ENCODE measurements around the gene DIRAS2.

DNA sequence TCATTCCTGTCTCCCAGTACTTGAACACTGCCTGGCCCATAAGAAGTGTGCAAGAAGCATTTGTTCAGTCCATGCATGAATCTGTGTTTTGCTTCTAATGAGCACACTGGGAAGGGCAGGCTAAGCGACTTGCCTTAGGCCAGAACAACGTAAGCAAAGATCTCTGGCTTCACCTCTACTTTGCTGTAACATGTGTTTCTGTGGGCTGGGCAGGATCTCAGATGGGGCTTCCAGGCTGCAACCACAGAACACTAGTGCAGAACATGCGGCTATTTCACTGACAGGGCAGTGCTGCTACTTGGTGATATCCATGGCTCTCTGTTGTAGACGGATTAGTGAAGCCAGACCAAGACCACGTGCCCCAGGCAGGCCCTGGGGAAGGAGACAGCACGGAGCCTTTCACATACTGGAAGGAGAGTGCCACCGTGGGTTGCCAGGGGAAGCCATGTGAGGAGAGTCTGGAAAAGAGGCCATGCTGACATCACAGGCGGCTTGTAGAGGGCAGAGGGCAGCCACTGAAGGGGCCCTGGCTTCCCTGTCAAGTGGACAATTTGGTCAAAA is 9.9 kb downstream of the DIRAS2 start:
- TF ChIP-seq, protein P1, sequence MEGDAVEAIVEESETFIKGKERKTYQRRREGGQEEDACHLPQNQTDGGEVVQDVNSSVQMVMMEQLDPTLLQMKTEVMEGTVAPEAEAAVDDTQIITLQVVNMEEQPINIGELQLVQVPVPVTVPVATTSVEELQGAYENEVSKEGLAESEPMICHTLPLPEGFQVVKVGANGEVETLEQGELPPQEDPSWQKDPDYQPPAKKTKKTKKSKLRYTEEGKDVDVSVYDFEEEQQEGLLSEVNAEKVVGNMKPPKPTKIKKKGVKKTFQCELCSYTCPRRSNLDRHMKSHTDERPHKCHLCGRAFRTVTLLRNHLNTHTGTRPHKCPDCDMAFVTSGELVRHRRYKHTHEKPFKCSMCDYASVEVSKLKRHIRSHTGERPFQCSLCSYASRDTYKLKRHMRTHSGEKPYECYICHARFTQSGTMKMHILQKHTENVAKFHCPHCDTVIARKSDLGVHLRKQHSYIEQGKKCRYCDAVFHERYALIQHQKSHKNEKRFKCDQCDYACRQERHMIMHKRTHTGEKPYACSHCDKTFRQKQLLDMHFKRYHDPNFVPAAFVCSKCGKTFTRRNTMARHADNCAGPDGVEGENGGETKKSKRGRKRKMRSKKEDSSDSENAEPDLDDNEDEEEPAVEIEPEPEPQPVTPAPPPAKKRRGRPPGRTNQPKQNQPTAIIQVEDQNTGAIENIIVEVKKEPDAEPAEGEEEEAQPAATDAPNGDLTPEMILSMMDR (conservative IDR thresholded peaks at IDR 0.05; ENCODE audit: low read depth, low read length) = no peak
- TF ChIP-seq EZH2phosphoT487 (IDR thresholded peaks at IDR 0.05; ENCODE audit: borderline replicate concordance, low read length) = no peak
- no peak for TF ChIP-seq EZH2 (IDR thresholded peaks at IDR 0.05; ENCODE audit: low read length, unreplicated experiment)
